NCI-H187 treated with DMSO at 0.1 percent for 48 hours (cell line): ENCODE results near the gene SNX9.
"Not testable (repeated sequence)": the region's sequence is repeated elsewhere in the genome, so short reads cannot be mapped to it uniquely, and the experiment has no call there.

Experiments used
- DNase-seq: peaks from one replicate; lab custom pipeline; 2025; lab: John Stamatoyannopoulos, UW

Gene SNX9

GRCh38 chr6:157858664-157859063 lies 35.6 kb downstream of the SNX9 start:
- DNase-seq = not testable (repeated sequence)

DNA sequence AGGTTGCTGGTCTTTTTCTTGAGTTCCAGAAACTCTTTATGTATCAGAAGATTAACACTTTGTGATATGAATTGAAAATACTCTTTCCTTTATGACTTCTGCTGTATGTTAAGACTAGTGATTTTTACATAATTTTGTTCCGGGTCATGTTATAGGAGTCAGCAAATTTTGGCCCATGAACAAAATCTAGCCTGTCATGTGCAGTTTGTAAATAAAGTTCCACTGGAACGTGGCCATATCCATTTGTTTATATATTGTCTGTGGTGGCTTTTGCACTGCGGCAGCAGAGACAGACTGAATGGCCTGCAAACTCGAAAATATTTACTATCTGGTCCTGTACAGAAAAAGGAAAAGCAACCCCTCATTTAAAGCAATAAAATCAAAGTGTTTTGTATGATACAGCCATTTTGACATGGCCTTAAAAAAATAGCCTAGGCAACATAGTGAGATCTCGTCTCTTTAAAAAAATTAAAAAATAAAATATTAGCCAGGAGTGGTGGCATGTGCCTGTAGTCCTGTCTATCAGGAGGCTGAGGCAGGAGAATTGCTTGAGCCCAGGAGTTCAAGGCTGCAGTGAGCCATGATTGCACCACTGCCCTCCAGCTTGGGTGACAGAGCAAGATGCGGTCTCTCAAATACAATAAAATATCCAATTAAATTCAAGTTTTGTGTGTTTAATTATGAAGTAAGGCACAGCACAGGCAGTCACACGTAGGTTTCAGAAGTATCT lies 36.9 kb downstream of the SNX9 start:
- DNase-seq = no peak

DNA sequence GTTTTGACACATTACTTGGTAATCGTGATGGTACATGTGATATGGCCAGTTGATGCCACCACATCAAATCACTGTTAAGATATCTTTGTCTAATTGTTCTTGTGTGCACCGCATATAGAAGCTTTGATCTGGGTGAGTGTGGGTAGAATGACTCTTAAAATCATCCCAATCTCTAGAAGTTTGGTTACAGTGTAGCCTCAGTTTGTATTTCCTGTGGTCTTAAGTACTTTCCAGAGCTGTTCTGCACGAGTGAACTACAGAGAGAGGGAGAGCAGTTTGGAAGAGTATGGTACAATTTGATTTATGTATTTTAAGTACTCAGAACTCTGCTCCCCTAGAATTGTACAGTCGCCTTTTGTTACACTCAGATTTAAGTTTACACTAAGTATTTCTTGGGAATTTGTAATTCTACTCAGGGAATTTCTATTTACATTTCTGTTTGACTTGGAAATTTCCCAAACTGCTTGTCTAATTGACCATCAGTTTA lies 37.5 kb downstream of the SNX9 start:
- no peak for DNase-seq

- no peak for DNase-seq
These were observed 38.1 kb downstream of the SNX9 start for GRCh38 chr6:157861184-157861583.

- DNase-seq = no peak
These were observed 38.8 kb downstream of the SNX9 start for GRCh38 chr6:157861814-157862213.

- no peak for DNase-seq
These were observed 39.7 kb downstream of the SNX9 start for GRCh38 chr6:157862706-157863105.

DNA sequence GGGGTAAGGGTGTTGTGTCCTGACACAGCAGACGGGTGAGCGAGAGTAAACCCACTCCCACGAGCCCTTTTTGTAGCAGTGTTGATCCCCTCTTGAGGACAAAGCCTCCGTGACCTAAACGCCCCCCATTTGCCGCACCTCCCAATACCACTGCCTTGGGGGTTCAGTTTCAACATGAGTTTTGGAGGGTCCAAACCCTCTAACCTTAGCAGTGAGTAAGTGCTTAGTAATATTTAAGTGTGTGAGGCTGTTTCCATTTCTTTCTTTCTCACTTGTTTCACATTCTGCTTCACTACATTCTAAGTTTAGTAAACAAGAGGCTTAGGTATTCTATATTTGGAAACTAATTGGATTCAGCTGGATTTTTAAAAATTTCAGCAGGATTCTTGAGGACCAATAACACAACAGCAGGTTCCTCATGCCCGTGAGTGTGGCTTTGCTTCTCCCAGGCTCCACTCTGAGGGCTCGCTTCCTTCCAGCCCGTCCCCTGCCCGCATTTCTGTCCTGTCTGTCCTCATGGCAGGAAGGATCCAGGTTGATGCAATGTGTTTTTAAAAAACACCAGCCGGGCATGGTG lies 41.2 kb downstream of the SNX9 start:
- DNase-seq = no peak

GRCh38 chr6:157865249-157865648 lies 42.2 kb downstream of the SNX9 start:
- DNase-seq = no peak

- DNase-seq = no peak
These were observed 44.1 kb downstream of the SNX9 start for GRCh38 chr6:157867155-157867559.

DNA sequence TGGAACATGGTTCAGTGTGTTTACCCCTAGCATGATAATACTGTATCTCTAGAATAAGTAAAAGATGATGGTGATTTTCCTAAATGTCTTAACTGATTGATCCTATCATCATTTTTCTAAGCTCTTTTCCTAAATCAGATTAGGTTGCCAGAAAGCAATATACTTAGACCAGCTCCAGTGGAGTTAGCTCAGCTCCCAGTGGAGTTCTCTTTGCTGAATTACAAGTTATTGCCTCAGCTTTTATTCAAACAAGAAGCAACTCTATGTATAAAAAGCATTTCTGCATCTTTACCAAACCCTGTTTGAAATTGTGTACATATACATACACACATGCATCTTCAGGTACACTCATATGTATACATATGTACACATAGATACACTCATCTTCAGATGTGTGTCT lies 44.9 kb downstream of the SNX9 start:
- DNase-seq = no peak

DNA sequence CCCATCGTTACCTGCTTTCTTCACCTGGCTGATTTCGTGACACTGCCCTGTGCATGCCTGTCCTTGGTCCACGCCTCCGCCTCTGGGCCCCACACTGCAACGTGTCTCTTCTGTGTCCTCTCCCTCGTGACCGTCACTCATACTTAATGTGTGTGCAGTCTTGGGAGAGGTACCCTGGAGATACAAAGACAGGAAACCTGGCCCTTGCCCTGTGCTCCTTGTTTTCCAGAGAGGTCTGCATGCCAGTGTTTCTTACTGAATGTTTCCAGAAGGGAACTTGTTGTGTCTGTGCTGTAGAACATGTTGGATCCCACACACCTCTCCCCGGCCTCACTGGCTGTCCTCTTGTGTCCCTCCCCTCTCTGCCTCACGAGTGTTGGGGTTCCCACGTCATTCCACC lies 45.8 kb downstream of the SNX9 start:
- no peak for DNase-seq

DNA sequence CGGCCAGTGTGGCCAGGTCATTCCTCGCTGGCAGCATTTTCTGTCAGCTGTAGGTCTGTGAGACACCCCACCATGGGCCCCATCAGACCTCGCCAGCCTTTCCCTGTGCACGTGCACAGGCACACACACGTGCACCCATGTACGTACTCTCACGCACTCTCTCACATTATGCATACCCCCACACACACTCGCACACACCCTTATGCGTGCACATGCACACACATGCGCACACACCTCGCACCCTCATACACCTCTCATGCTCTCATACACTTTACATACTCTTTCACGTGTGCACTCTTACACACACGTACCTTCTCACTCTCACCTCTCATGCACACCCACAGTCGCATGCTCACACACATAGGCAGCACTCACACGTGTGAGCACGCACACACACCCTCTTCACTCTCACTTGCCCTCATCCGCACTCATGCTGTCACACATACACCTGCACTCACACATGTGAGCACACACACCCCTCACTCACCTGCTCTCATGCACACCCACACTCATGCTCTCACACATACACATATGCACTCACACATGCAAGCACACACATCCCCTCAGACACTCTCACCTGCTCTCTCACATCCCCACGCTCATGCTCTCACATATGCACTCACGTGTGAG lies 46.7 kb downstream of the SNX9 start:
- no peak for DNase-seq

GRCh38 chr6:157873735-157874344 lies 50.8 kb downstream of the SNX9 start:
- DNase-seq = peak; percentile 16

GRCh38 chr6:157877149-157877548 lies 54.1 kb downstream of the SNX9 start:
- DNase-seq = no peak

GRCh38 chr6:157877573-157878438 lies 54.8 kb downstream of the SNX9 start:
- DNase-seq = no peak

GRCh38 chr6:157879034-157879872 lies 56.2 kb downstream of the SNX9 start:
- no peak for DNase-seq

DNA sequence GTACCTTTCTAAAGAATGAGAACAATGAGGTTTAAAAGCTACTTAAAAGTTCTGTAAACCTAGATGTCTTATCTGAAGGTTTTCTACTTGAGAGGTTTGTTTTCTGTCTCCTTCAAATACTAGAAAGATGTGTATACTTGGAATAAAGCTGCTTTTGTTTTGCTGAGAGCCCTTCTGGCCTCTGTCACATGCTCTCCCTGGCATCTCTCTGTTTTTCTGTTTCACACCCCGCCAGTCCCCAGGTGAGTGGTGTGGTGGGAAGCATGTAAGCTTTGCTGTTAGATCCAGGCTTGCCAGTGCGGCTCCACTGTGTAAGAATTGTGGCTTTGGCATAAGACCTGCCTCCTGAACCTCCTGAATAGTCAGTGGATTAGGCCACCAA lies 56.8 kb downstream of the SNX9 start:
- no peak for DNase-seq

GRCh38 chr6:157880534-157880933 lies 57.5 kb downstream of the SNX9 start:
- no peak for DNase-seq

GRCh38 chr6:157881342-157881741 lies 58.3 kb downstream of the SNX9 start:
- no peak for DNase-seq

DNA sequence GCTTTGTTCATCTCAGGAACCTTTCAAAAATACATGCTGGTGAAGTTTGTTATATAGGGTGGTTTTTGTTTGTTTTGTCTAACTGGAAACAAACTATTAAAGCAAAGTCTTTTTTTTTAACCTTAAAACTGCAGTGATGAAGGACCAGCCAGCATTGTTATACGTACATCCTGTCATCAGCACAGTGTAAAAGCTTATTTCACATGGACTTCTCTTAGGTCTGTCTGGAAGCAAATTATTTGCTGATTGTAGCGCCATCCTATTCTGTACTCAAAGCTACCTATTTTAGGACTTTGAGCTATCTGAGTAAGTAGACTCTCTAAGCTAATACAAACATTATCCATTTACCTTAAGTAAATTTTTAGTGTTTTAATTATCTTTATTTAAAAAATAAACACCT lies 61.7 kb downstream of the SNX9 start:
- DNase-seq = no peak

- no peak for DNase-seq
These were observed 62.3 kb downstream of the SNX9 start for GRCh38 chr6:157885211-157885788.
